C4-2B (cell line): ENCODE data around the gene SETBP1.
"Not testable (repeated sequence)": the region's sequence is repeated elsewhere in the genome, so short reads cannot be mapped to it uniquely, and the experiment has no call there.

ENCODE experiments used
- H3K27ac ChIP-seq: fragments of 450-650 bp; 2 replicates; pipeline ENCODE4 v1.5.1; 2017
- CTCF ChIP-seq: fragments of 450-650 bp; conservative IDR thresholded peaks from 2 replicates; pipeline ENCODE4 v1.5.1; 2017; ENCODE audit warnings: mild to moderate bottlenecking
- ZFX ChIP-seq: fragments of 450-650 bp; IDR thresholded peaks from 2 replicates; pipeline ENCODE4 v1.6.1; 2017

The SETBP1 gene

GRCh38 chr18:44799907-44800421 is 119.3 kb downstream of the SETBP1 start:
- TF ChIP-seq CTCF, result no peak
- no peak for TF ChIP-seq ZFX
- H3K27ac ChIP-seq, result no peak overlapping the region

GRCh38 chr18:44800766-44801165 is 120.1 kb downstream of the SETBP1 start:
- H3K27ac ChIP-seq, result not testable (repeated sequence)

GRCh38 chr18:44801781-44802180 is 121.1 kb downstream of the SETBP1 start:
- TF ChIP-seq CTCF, result no peak
- no peak for TF ChIP-seq ZFX
- H3K27ac ChIP-seq, result no peak overlapping the region

GRCh38 chr18:44802508-44802907 is 121.8 kb downstream of the SETBP1 start:
- no peak overlapping the region for H3K27ac ChIP-seq

GRCh38 chr18:44803019-44803650 is 122.4 kb downstream of the SETBP1 start:
- H3K27ac ChIP-seq, result no peak overlapping the region

More at GRCh38 chr18:44802508-44802907, 121.8 kb downstream of the SETBP1 start:
- TF ChIP-seq ZFX, result no peak
- no peak for TF ChIP-seq CTCF

GRCh38 chr18:44804033-44804432 is 123.3 kb downstream of the SETBP1 start:
- TF ChIP-seq ZFX, result no peak
- TF ChIP-seq CTCF, result no peak

More at GRCh38 chr18:44803019-44803650, 122.4 kb downstream of the SETBP1 start:
- no peak for TF ChIP-seq ZFX
- no peak for TF ChIP-seq CTCF

GRCh38 chr18:44805176-44805575 is 124.5 kb downstream of the SETBP1 start:
- H3K27ac ChIP-seq, result no peak overlapping the region
- TF ChIP-seq ZFX, result no peak
- TF ChIP-seq CTCF, result no peak

More at GRCh38 chr18:44804033-44804432, 123.3 kb downstream of the SETBP1 start:
- no peak overlapping the region for H3K27ac ChIP-seq

GRCh38 chr18:44805643-44806042 is 125.0 kb downstream of the SETBP1 start:
- no peak for TF ChIP-seq CTCF
- no peak for TF ChIP-seq ZFX
- no peak overlapping the region for H3K27ac ChIP-seq
